HL-60 (cell line): ENCODE results near the gene PBRM1.

Source experiments
- POLR2AphosphoS5 ChIP-seq: IDR thresholded peaks from 2 replicates; pipeline ENCODE4 v1.6.1; 2012; ENCODE audit warnings: low read depth
- TF ChIP-seq, protein P1 (sequence below): IDR thresholded peaks from one replicate; pipeline ENCODE4 v1.5.1; 2011; ENCODE audit warnings: low read length, control low read depth, inconsistent platforms; ENCODE audit not compliant: insufficient read depth
- TF ChIP-seq, protein P2 (sequence below): IDR thresholded peaks from 2 replicates; pipeline ENCODE4 v1.6.1; 2012; ENCODE audit warnings: low read depth; ENCODE audit not compliant: insufficient replicate concordance

DNA sequence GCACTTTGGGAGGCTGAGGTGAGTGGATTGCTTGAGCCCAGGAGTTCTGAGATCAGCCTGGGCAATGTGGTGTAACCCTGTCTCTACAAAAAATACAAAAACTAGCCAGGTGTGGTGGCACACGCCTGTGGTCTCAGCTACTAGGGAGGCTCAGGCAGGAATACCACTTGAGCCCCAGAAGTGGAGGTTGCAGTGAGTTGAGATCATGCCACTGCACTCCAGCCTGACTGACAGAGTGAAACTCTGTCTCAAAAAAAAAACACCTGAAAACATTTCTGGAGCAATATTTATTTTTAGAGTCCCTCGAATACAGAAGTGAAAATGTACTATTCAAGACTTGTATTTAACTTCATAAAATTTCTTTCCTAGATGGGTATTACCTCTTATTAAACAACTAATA lies 24.8 kb upstream of the PBRM1 start:
- TF ChIP-seq, protein P1, sequence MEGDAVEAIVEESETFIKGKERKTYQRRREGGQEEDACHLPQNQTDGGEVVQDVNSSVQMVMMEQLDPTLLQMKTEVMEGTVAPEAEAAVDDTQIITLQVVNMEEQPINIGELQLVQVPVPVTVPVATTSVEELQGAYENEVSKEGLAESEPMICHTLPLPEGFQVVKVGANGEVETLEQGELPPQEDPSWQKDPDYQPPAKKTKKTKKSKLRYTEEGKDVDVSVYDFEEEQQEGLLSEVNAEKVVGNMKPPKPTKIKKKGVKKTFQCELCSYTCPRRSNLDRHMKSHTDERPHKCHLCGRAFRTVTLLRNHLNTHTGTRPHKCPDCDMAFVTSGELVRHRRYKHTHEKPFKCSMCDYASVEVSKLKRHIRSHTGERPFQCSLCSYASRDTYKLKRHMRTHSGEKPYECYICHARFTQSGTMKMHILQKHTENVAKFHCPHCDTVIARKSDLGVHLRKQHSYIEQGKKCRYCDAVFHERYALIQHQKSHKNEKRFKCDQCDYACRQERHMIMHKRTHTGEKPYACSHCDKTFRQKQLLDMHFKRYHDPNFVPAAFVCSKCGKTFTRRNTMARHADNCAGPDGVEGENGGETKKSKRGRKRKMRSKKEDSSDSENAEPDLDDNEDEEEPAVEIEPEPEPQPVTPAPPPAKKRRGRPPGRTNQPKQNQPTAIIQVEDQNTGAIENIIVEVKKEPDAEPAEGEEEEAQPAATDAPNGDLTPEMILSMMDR: no peak
- no peak for TF ChIP-seq POLR2AphosphoS5
- TF ChIP-seq, protein P2, sequence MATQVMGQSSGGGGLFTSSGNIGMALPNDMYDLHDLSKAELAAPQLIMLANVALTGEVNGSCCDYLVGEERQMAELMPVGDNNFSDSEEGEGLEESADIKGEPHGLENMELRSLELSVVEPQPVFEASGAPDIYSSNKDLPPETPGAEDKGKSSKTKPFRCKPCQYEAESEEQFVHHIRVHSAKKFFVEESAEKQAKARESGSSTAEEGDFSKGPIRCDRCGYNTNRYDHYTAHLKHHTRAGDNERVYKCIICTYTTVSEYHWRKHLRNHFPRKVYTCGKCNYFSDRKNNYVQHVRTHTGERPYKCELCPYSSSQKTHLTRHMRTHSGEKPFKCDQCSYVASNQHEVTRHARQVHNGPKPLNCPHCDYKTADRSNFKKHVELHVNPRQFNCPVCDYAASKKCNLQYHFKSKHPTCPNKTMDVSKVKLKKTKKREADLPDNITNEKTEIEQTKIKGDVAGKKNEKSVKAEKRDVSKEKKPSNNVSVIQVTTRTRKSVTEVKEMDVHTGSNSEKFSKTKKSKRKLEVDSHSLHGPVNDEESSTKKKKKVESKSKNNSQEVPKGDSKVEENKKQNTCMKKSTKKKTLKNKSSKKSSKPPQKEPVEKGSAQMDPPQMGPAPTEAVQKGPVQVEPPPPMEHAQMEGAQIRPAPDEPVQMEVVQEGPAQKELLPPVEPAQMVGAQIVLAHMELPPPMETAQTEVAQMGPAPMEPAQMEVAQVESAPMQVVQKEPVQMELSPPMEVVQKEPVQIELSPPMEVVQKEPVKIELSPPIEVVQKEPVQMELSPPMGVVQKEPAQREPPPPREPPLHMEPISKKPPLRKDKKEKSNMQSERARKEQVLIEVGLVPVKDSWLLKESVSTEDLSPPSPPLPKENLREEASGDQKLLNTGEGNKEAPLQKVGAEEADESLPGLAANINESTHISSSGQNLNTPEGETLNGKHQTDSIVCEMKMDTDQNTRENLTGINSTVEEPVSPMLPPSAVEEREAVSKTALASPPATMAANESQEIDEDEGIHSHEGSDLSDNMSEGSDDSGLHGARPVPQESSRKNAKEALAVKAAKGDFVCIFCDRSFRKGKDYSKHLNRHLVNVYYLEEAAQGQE: no peak
